Transverse colon (tissue), 4 donors: ENCODE measurements around the gene UBLCP1.

Experiments used
- EP300 ChIP-seq: sonication (generic); formaldehyde crosslinking; IDR thresholded peaks from one replicate; pipeline ENCODE4 v1.6.1; 2017; ENCODE audit warnings: antibody characterized with exemption, low read depth
- POLR2AphosphoS5 ChIP-seq, 3 donors: sonication (generic); formaldehyde crosslinking; IDR thresholded peaks; one replicate each; pipeline ENCODE4 v1.6.1; 2016; ENCODE audit warnings: antibody characterized with exemption in 3 of 3
- TF ChIP-seq, protein P1 (sequence below), 5 experiments: fragments of 200-600 bp in 3 of 5; fragments of 450-650 bp in 2 of 5; sonication (generic) in 3 of 5; IDR thresholded peaks; 1 replicate in 2 of 5; 2 replicates in 3 of 5; pipeline ENCODE4 v1.5.1; 2016 to 2017; ENCODE audit warnings: antibody characterized with exemption in 5 of 5, inconsistent platforms in 3 of 5, mild to moderate bottlenecking in 2 of 5, moderate library complexity in 1 of 5

DNA sequence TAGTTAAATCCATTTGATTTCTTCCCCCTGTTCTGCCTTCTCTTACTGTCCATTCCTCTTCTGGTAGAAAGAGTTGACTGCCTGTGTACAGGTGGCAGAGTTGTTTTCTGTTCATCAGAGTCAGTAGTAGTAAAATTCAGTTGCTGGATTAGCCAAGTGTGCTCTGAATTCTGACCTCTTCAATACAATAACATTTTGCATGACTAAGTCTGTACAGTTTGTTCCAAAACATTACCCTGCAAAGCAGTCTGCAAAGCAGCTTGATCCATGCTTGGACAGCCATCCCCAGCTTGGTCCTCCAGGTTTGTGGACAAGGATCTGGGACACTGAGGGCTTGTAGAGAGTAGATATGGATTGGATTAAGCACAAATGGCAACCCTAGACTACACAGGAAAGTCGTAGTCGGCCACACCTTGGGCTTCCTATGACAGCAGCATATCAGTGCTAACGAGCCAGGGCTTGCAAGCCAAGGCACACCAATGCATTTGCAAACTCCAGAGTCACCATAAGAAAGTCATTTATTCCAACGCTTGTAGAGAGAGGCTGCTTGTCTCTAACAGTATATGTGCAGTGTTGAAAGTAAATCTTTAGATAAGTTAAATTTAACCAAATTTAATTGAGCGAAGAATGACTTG lies 42.0 kb downstream of the UBLCP1 start:
- TF ChIP-seq, protein P1, sequence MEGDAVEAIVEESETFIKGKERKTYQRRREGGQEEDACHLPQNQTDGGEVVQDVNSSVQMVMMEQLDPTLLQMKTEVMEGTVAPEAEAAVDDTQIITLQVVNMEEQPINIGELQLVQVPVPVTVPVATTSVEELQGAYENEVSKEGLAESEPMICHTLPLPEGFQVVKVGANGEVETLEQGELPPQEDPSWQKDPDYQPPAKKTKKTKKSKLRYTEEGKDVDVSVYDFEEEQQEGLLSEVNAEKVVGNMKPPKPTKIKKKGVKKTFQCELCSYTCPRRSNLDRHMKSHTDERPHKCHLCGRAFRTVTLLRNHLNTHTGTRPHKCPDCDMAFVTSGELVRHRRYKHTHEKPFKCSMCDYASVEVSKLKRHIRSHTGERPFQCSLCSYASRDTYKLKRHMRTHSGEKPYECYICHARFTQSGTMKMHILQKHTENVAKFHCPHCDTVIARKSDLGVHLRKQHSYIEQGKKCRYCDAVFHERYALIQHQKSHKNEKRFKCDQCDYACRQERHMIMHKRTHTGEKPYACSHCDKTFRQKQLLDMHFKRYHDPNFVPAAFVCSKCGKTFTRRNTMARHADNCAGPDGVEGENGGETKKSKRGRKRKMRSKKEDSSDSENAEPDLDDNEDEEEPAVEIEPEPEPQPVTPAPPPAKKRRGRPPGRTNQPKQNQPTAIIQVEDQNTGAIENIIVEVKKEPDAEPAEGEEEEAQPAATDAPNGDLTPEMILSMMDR (IDR thresholded peaks at IDR 0.05), result no peak
- no peak for TF ChIP-seq EP300
- no peak for TF ChIP-seq POLR2AphosphoS5 (IDR thresholded peaks at IDR 0.05)
